Measurements from ENCODE around the gene ADAM17.

ADAM17 gene

GRCh38 chr2:9473308-9473984 lies 82.2 kb downstream of the ADAM17 start:
- no peak for DNase-seq (ENCODE audit: low read depth in 1 of 2, low spot score in 1 of 2)

- DNase-seq (ENCODE audit: low read depth in 1 of 2, low spot score in 1 of 2): no peak
Observed at GRCh38 chr2:9472511-9472910, 83.1 kb downstream of the ADAM17 start.

GRCh38 chr2:9471206-9471605 lies 84.4 kb downstream of the ADAM17 start:
- no peak for DNase-seq (ENCODE audit: low read depth in 1 of 2, low spot score in 1 of 2)

GRCh38 chr2:9467687-9468086 lies 87.9 kb downstream of the ADAM17 start:
- DNase-seq (ENCODE audit: low read depth in 1 of 2, low spot score in 1 of 2): no peak

- DNase-seq (ENCODE audit: low read depth in 1 of 2, low spot score in 1 of 2): no peak
Observed at GRCh38 chr2:9466147-9466683, 89.4 kb downstream of the ADAM17 start.

- DNase-seq (ENCODE audit: low read depth in 1 of 2, low spot score in 1 of 2): no peak
Observed at GRCh38 chr2:9465170-9465569, 90.5 kb downstream of the ADAM17 start.

GRCh38 chr2:9463698-9464034 lies 92.0 kb downstream of the ADAM17 start:
- DNase-seq (ENCODE audit: low read depth in 1 of 2, low spot score in 1 of 2): no peak

- no peak for DNase-seq (ENCODE audit: low read depth in 1 of 2, low spot score in 1 of 2)
Observed at GRCh38 chr2:9462886-9463697, 92.5 kb downstream of the ADAM17 start.

- DNase-seq (ENCODE audit: low read depth in 1 of 2, low spot score in 1 of 2): no peak
Observed at GRCh38 chr2:9462313-9462712, 93.3 kb downstream of the ADAM17 start.

- DNase-seq (ENCODE audit: low read depth in 1 of 2, low spot score in 1 of 2): no peak
Observed at GRCh38 chr2:9461079-9461478, 94.6 kb downstream of the ADAM17 start.

- DNase-seq (ENCODE audit: low read depth in 1 of 2, low spot score in 1 of 2): no peak
Observed at GRCh38 chr2:9460441-9461017, 95.1 kb downstream of the ADAM17 start.

- DNase-seq (ENCODE audit: low read depth in 1 of 2, low spot score in 1 of 2): no peak
Observed at GRCh38 chr2:9451231-9451630, 104.4 kb downstream of the ADAM17 start.

- DNase-seq (ENCODE audit: low read depth in 1 of 2, low spot score in 1 of 2): no peak
Observed at GRCh38 chr2:9445089-9445488, 110.5 kb downstream of the ADAM17 start.

GRCh38 chr2:9443526-9443925 lies 112.1 kb downstream of the ADAM17 start:
- no peak for DNase-seq (ENCODE audit: low read depth in 1 of 2, low spot score in 1 of 2)

GRCh38 chr2:9441556-9441955 lies 114.1 kb downstream of the ADAM17 start:
- no peak for DNase-seq (ENCODE audit: low read depth in 1 of 2, low spot score in 1 of 2)

GRCh38 chr2:9440058-9440727 lies 115.4 kb downstream of the ADAM17 start:
- no peak for DNase-seq (ENCODE audit: low read depth in 1 of 2, low spot score in 1 of 2)

- no peak for DNase-seq (ENCODE audit: low read depth in 1 of 2, low spot score in 1 of 2)
Observed at GRCh38 chr2:9439536-9439935, 116.1 kb downstream of the ADAM17 start.

Measured in activated CD4-positive, alpha-beta T cell treated with anti-CD3 and anti-CD28 coated beads, Interleukin-2, amount 50 U/mL, for 24 hours (primary cell).